NT2/D1 (cell line): ENCODE results near the gene HNMT.

Experiments used
- SUZ12 ChIP-seq: IDR thresholded peaks from 2 replicates; pipeline ENCODE4 v1.6.1; 2011; ENCODE audit not compliant: insufficient read length, insufficient read depth; ENCODE audit errors: extremely low read depth
- ZNF274 ChIP-seq: IDR thresholded peaks from 2 replicates; pipeline ENCODE4 v1.6.1; 2011; ENCODE audit warnings: mild to moderate bottlenecking, low read depth, low read length

DNA sequence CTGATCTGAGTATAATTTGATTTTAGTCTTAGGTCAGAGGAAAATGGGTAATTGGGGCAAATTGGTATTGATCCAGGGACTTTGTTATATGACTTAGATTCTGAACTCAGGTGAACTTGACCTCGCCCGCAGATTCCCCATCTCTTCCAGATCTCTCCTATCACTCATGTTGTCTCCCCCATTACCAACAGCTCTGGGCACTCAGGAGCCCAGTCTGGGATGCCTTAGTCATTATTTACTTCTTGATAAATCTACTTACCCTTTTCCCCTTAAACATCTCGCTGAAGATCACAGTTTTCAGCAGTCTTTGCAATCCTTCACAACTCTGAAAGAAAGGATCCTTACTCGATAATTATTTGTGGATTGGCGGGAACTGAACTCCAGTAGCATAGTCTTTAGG lies 19.6 kb upstream of the HNMT start:
- TF ChIP-seq ZNF274, result no peak
- no peak for TF ChIP-seq SUZ12
